ENCODE results near the gene SLC22A13.

DNA sequence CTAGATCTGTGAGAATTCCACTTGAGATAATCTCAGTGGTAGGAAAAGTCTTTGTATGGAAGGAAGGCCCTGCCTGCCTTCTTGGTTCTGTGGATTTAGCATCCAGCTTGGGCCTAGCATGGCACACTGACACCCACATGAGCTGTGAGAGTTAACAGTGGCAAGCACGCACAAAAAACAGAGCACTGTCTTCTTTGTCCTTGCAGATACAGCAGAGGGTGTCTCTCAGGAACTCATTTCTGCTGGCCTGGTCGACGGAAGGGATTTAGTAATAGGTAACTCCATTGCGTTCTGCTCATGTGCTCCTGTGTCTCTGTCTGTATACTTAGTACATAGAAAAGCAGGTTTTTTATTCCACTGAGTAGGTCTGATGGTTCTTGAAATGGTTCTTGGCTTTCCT, 14.4 kb upstream of the SLC22A13 start:
- TF ChIP-seq CTCF (IDR thresholded peaks at IDR 0.05; ENCODE audit: poor library complexity, severe bottlenecking) (no peak), EP300 (conservative IDR thresholded peaks at IDR 0.05; ENCODE audit: poor library complexity, severe bottlenecking) (no peak), TAF1 (IDR thresholded peaks at IDR 0.05; ENCODE audit: low read depth) (no peak), RAD21 (conservative IDR thresholded peaks at IDR 0.05) (no peak), SMC3 (conservative IDR thresholded peaks at IDR 0.05; ENCODE audit: poor library complexity) (no peak), POLR2AphosphoS5 (IDR thresholded peaks at IDR 0.05) (no peak)

Measured in neural cell (in vitro differentiated cells).